IMR-90 (cell line): ENCODE results near the gene MAGOH.

Experiments
- BHLHE40 ChIP-seq: fragments of 150-350 bp; IDR thresholded peaks from 2 replicates; pipeline ENCODE4 v1.6.1; 2016; ENCODE audit warnings: mild to moderate bottlenecking, low read depth, low read length
- POLR2A ChIP-seq: IDR thresholded peaks from 2 replicates; pipeline ENCODE4 v1.6.1; 2012; ENCODE audit warnings: mild to moderate bottlenecking, low read depth, low read length
- RCOR1 ChIP-seq: IDR thresholded peaks from 2 replicates; pipeline ENCODE4 v1.6.1; 2012; ENCODE audit warnings: mild to moderate bottlenecking, low read length, improper control_type of control experiment; ENCODE audit not compliant: insufficient replicate concordance
- RFX5 ChIP-seq: IDR thresholded peaks from 2 replicates; pipeline ENCODE4 v1.8.0; 2012; ENCODE audit warnings: low read depth, mild to moderate bottlenecking, low read length, moderate library complexity
- SMC3 ChIP-seq: fragments of 150-350 bp; IDR thresholded peaks from 2 replicates; pipeline ENCODE4 v1.6.1; 2016; ENCODE audit warnings: low read depth, mild to moderate bottlenecking, antibody characterized with exemption, low read length, moderate library complexity
- TF ChIP-seq, protein P1 (sequence below): fragments of 150-350 bp; IDR thresholded peaks from 2 replicates; pipeline ENCODE4 v1.6.1; 2016; ENCODE audit warnings: low read depth, mild to moderate bottlenecking, low read length, moderate library complexity, borderline replicate concordance
- TF ChIP-seq, protein P2 (sequence below): conservative IDR thresholded peaks from 2 replicates; pipeline ENCODE4 v1.5.1; 2012; ENCODE audit warnings: mild to moderate bottlenecking, low read depth, low read length, improper control_type of control experiment

DNA sequence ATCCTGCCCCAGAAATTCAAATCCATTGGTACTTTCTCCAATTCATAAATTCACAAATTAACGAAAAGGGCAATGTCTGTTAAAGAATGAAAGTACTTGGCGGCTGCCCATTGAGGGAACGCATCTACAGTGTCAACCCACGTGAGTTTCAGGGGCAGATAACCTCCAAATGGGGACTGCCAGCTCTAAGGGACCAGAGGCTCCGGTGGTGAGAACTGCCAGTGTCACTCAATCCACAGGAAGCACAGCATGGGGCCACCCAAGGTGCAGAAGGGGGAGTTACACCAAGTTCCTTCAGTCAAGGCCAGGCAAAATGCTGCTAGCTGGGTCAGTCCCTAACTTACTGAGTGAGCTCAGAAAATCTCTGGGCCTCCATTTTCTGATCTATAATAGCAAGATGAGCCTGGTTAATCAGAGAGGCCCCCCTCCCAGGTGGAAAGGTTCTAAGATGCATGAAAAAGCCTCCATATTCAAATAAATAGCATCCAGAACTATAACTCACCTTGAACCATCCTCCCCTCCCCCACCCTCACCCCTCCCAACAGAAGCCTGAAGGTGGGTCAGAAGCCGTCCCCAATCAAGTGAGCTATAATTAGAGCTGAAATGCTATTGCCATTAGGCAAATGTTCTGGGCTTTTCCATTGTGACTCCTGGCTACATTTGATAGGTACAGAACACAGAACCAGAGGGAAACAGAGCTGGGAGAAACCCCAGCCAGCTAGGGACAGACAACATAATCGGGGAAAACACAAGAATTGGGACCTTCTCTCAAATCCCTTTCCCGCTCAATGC is 47.8 kb upstream of the MAGOH start:
- TF ChIP-seq RCOR1 = no peak
- TF ChIP-seq SMC3 = no peak
- TF ChIP-seq POLR2A = no peak
- TF ChIP-seq, protein P1, sequence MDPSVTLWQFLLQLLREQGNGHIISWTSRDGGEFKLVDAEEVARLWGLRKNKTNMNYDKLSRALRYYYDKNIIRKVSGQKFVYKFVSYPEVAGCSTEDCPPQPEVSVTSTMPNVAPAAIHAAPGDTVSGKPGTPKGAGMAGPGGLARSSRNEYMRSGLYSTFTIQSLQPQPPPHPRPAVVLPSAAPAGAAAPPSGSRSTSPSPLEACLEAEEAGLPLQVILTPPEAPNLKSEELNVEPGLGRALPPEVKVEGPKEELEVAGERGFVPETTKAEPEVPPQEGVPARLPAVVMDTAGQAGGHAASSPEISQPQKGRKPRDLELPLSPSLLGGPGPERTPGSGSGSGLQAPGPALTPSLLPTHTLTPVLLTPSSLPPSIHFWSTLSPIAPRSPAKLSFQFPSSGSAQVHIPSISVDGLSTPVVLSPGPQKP = no peak
- TF ChIP-seq, protein P2, sequence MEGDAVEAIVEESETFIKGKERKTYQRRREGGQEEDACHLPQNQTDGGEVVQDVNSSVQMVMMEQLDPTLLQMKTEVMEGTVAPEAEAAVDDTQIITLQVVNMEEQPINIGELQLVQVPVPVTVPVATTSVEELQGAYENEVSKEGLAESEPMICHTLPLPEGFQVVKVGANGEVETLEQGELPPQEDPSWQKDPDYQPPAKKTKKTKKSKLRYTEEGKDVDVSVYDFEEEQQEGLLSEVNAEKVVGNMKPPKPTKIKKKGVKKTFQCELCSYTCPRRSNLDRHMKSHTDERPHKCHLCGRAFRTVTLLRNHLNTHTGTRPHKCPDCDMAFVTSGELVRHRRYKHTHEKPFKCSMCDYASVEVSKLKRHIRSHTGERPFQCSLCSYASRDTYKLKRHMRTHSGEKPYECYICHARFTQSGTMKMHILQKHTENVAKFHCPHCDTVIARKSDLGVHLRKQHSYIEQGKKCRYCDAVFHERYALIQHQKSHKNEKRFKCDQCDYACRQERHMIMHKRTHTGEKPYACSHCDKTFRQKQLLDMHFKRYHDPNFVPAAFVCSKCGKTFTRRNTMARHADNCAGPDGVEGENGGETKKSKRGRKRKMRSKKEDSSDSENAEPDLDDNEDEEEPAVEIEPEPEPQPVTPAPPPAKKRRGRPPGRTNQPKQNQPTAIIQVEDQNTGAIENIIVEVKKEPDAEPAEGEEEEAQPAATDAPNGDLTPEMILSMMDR = no peak
- no peak for TF ChIP-seq BHLHE40
- TF ChIP-seq RFX5 = no peak
